BJ (cell line): ENCODE measurements around the gene RTN4RL1. TPM values are rescaled to one million over a fixed set of nuclear protein-coding genes. Genes with fewer than 3 reads are reported as not detected.

Experiments used
- CTCF ChIA-PET: fragments of 350-600 bp; formaldehyde crosslinking; extraction: SDS; loops from one replicate; lab custom pipeline; 2021; ENCODE audit warnings: antibody characterized with exemption, inconsistent platforms; lab: Yijun Ruan, JAX
- POLR2A ChIA-PET: fragments of 300-600 bp; sonication (Branson Sonifier 250); formaldehyde crosslinking; extraction: SDS; loops from one replicate; lab custom pipeline; 2021; ENCODE audit warnings: antibody characterized with exemption; lab: Charles Lee
- DNase-seq: peaks from one replicate; pipeline ENCODE4 v3.0.0-alpha.2; 2011; ENCODE audit warnings: low read depth
- H3K27me3 ChIP-seq: 2 replicates; pipeline ENCODE4 v1.6.0; 2011; ENCODE audit warnings: low read length; ENCODE audit not compliant: control insufficient read depth, insufficient read depth
- H3K36me3 ChIP-seq: 2 replicates; pipeline ENCODE4 v1.5.1; 2011; ENCODE audit warnings: low read length; ENCODE audit not compliant: control insufficient read depth, insufficient read depth
- H3K4me3 ChIP-seq: 2 replicates; pipeline ENCODE4 v1.5.1; 2011; ENCODE audit warnings: low read depth, mild to moderate bottlenecking, control low read depth, low read length
- polyA plus RNA-seq: library from polyadenylated mRNA; depleted of rRNA; stranded (reverse); fragments of >200 nt; gene quantifications from 2 replicates; pipeline ENCODE4 v1.2.3, GENCODE V29; 2011
- TF ChIP-seq, protein P1 (sequence below): IDR thresholded peaks from 2 replicates; pipeline ENCODE4 v1.5.1; 2011; ENCODE audit warnings: low read depth, mild to moderate bottlenecking, control low read depth, inconsistent platforms, low read length, moderate library complexity; ENCODE audit not compliant: insufficient read depth

RTN4RL1 gene
- polyA plus RNA-seq, 1 experiment: 0.32 TPM

GRCh38 chr17:2024572-2025219, 438 bp downstream of the RTN4RL1 start:
- no peak for DNase-seq
- H3K27me3 ChIP-seq: peaks cover 19% of the 10 kb centered on the region
- TF ChIP-seq, protein P1, sequence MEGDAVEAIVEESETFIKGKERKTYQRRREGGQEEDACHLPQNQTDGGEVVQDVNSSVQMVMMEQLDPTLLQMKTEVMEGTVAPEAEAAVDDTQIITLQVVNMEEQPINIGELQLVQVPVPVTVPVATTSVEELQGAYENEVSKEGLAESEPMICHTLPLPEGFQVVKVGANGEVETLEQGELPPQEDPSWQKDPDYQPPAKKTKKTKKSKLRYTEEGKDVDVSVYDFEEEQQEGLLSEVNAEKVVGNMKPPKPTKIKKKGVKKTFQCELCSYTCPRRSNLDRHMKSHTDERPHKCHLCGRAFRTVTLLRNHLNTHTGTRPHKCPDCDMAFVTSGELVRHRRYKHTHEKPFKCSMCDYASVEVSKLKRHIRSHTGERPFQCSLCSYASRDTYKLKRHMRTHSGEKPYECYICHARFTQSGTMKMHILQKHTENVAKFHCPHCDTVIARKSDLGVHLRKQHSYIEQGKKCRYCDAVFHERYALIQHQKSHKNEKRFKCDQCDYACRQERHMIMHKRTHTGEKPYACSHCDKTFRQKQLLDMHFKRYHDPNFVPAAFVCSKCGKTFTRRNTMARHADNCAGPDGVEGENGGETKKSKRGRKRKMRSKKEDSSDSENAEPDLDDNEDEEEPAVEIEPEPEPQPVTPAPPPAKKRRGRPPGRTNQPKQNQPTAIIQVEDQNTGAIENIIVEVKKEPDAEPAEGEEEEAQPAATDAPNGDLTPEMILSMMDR: no peak
- ChIA-PET CTCF (interaction anchor here (0.9 to 4.8 kb wide), 19 partner anchors 9 to 310 kb away, joined by 3 to 123 read pairs (median 6); partner anchors contain the start of gene OVCA2), POLR2A (no interaction called here)
- H3K4me3 ChIP-seq: peak overlapping the region; percentile 40
- no peaks in the 10 kb centered on the region for H3K36me3 ChIP-seq

DNA sequence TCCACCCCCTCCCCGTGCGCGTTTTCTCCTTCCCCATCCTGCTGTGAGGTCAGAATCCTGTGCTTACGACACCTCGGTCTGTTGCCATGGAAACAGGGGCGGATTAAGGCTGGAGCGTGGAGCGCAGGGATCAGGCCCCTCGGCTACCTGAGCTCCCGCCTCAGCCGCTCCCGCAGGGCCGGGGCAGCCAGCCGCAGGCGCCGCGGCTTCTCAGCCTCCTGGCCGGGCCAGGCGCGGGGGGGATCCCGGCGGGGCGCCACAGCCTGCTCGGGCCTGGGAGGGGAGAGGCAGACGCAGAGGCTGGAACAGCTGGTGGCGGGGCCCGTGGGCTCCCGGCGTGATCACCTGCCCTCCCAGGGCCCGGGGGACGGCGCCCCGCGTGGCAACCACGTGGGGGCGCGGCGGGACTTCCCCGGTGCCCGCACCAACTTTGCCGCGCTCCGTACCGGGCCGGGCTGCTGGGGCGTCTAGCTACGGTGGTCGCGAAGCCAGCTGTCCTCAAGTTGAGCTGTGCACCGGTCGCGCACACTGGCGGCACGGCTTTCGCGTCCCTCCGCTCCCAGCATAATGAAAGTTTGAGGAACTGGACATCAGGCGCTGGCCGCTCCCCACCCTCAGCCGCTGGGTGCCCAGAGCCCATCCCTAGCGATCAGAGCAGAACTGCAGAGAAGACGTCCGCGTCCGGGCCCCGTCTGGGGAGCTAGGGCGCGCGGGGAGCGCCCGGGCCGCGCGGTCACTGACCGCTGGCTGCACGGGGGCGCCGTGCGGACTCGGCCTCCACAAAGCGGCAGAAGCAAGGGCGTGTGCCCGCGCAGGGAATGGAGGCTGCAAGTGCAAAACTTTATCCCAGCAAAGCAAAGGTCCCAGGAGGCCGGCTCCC, 1.2 kb downstream of the RTN4RL1 start:
- TF ChIP-seq, protein P1: no peak
- H3K27me3 ChIP-seq: peaks cover 22% of the 10 kb centered on the region
- no peaks in the 10 kb centered on the region for H3K36me3 ChIP-seq
- ChIA-PET CTCF (interaction anchor here (0.9 to 4.8 kb wide), 12 partner anchors 8 to 309 kb away, joined by 3 to 123 read pairs (median 4); partner anchors contain the start of gene OVCA2), POLR2A (no interaction called here)
- H3K4me3 ChIP-seq: peak overlapping the region; percentile 14
- DNase-seq: no peak

DNA sequence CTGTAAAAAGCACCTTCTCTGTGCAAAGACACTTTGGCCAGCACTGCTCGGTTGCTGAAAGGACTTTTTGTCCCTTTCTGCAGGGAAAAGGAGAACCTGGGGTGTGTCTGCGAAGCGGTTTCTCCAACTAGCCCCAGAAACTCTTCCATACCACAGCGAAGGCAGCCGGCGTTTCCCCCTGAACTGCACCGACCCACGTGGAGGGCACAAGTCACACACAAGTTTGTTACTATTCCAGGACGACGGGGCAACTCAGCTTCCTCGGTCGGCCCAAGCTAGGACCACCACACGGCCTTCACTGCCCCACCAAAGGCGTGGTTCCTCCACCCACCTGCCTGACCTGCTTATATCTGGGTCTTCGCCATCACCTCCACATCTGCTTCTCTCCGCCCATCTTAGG, 1.9 kb downstream of the RTN4RL1 start:
- Histone ChIP-seq H3K36me3 (no peaks in the 10 kb centered on the region), H3K27me3 (peaks cover 27% of the 10 kb centered on the region), H3K4me3 (no peak overlapping the region)
- TF ChIP-seq, protein P1: no peak
- DNase-seq: no peak
- POLR2A ChIA-PET: no interaction called here
- CTCF ChIA-PET: interaction anchor here (1.0 to 4.8 kb wide), 5 partner anchors 10 to 139 kb away, joined by 3 to 123 read pairs (median 6); no protein-coding TSS in a partner anchor

DNA sequence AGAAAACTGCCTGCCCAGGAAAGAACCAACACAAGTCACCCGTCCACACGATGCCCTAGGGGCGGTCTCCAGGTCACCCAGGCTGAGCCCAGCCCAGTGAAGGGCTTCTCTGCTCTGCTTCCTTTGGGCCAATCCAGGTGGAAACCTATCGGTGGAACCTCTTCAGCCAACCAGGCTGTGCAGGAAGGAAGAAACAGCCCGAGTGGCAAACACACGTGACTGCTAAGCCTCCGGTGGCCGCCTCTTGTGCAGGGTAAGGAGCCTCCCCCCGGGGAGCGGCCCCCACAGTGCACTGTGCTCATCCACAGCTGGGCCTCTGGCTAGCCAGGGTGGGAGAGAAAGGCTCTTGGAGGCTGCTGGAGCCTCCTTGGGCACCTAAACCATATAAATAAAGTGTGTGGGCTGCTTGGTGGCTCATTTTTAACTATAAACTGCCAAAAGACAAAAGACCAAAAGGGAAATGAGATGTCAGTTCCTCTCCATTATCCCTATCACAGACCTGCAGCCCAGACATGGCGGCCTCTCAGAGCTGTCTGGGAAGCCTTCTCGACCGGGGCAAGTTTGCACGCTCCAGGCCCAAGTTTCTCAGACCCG, 2.4 kb downstream of the RTN4RL1 start:
- POLR2A ChIA-PET: no interaction called here
- peaks cover 31% of the 10 kb centered on the region for H3K27me3 ChIP-seq
- TF ChIP-seq, protein P1: no peak

More for the DNA sequence above, 2.4 kb downstream of the RTN4RL1 start:
- no peaks in the 10 kb centered on the region for H3K36me3 ChIP-seq
- no peak for DNase-seq
- CTCF ChIA-PET: interaction anchor here (1.0 to 4.8 kb wide), 4 partner anchors 9 to 139 kb away, joined by 3 to 123 read pairs (median 4); no protein-coding TSS in a partner anchor
- H3K4me3 ChIP-seq: no peak overlapping the region
